B cell (primary cell): ENCODE results near the gene CLEC4M. TPM values are rescaled to one million over a fixed set of nuclear protein-coding genes. Genes with fewer than 3 reads are reported as not detected.

Experiments
- ATAC-seq: fragments of 200-7000 bp; cut with Tn5 transposase; one replicate; pipeline ENCODE4 v1.10.0; 2021; ENCODE audit warnings: low read depth, mild to moderate bottlenecking, moderate number of reproducible peaks, moderate library complexity
- CTCF ChIA-PET: fragments of 350-600 bp; sonication (Branson Sonifier 250); formaldehyde crosslinking; loops from one replicate; lab custom pipeline; 2021; ENCODE audit warnings: antibody characterized with exemption, inconsistent platforms; lab: Charles Lee
- POLR2A ChIA-PET: fragments of 350-600 bp; sonication (Branson Sonifier 250); formaldehyde crosslinking; loops from one replicate; lab custom pipeline; 2021; ENCODE audit warnings: antibody characterized with exemption; lab: Charles Lee
- DNase-seq: peaks from one replicate; pipeline ENCODE4 v3.0.0; 2013
- H2AFZ ChIP-seq: 2 replicates; pipeline ENCODE4 v1.6.1; 2012; ENCODE audit warnings: mild to moderate bottlenecking, low read depth, low read length; ENCODE audit not compliant: insufficient read depth, poor library complexity, severe bottlenecking
- H3K27ac ChIP-seq, 2 donors: 1 replicate in 1 of 2; 2 replicates in 1 of 2; pipeline ENCODE4 v1.5.1; 2012 to 2013; ENCODE audit warnings: low read length in 2 of 2, mild to moderate bottlenecking in 2 of 2, moderate library complexity in 1 of 2
- H3K27me3 ChIP-seq, 4 experiments: fragments of 200-600 bp in 1 of 4; sonication (generic) in 1 of 4; replicated peaks in 1 of 4; 1 replicate in 2 of 4; 2 replicates in 2 of 4; pipeline versions ENCODE4 v1.6.1 to v1.7.0; 2013 to 2016; ENCODE audit warnings: low read length in 3 of 4, mild to moderate bottlenecking in 2 of 4, mixed read lengths in 1 of 4, moderate library complexity in 1 of 4; ENCODE audit not compliant: insufficient read depth in 4 of 4, control insufficient read depth in 3 of 4; ENCODE audit errors: control extremely low read depth in 1 of 4
- H3K36me3 ChIP-seq, 2 experiments: replicated peaks in 1 of 2; 1 replicate in 1 of 2; 2 replicates in 1 of 2; pipeline versions ENCODE4 v1.6.1 to v1.7.1; 2013; ENCODE audit warnings: low read length in 1 of 2; ENCODE audit not compliant: insufficient read depth in 2 of 2, control insufficient read depth in 1 of 2; ENCODE audit errors: control extremely low read depth in 1 of 2, extremely low read depth in 1 of 2
- H3K4me1 ChIP-seq, 2 donors: fragments of 200-600 bp in 1 of 2; sonication (generic) in 1 of 2; 1 replicate in 1 of 2; 2 replicates in 1 of 2; pipeline versions ENCODE4 v1.5.1 to v1.6.1; 2013 to 2017; ENCODE audit warnings: low read length in 2 of 2; ENCODE audit not compliant: control insufficient read depth in 2 of 2, insufficient read depth in 2 of 2
- H3K4me2 ChIP-seq: replicated peaks from 2 replicates; pipeline ENCODE3; 2012; ENCODE audit warnings: mild to moderate bottlenecking, low read depth, low read length; ENCODE audit not compliant: poor library complexity, severe bottlenecking
- H3K4me3 ChIP-seq, 5 experiments: fragments of 200-600 bp in 1 of 5; sonication (generic) in 1 of 5; 1 replicate in 3 of 5; 2 replicates in 2 of 5; pipeline versions ENCODE4 v1.5.1 to v1.7.0; 2011 to 2016; ENCODE audit warnings: low read length in 4 of 5, mild to moderate bottlenecking in 4 of 5, low read depth in 2 of 5, control low read depth in 1 of 5, moderate library complexity in 1 of 5; ENCODE audit not compliant: insufficient read depth in 1 of 5; ENCODE audit errors: control extremely low read depth in 1 of 5, extremely low read depth in 1 of 5
- H3K79me2 ChIP-seq: fragments of 200-600 bp; sonication (generic); one replicate; pipeline ENCODE4 v1.6.0; 2016; ENCODE audit warnings: low read length; ENCODE audit not compliant: control insufficient read depth, insufficient read depth
- H3K9ac ChIP-seq: fragments of 200-600 bp; sonication (generic); 2 replicates; pipeline ENCODE4 v1.6.1; 2017; ENCODE audit warnings: mild to moderate bottlenecking, low read length, moderate library complexity
- H3K9me3 ChIP-seq, 3 donors: one replicate each; pipeline versions ENCODE4 v1.6.1 to v1.7.1; 2013; ENCODE audit warnings: low read length in 2 of 3; ENCODE audit not compliant: control insufficient read depth in 2 of 3, insufficient read depth in 1 of 3; ENCODE audit errors: control extremely low read depth in 1 of 3
- H4K20me1 ChIP-seq: 2 replicates; pipeline ENCODE4 v1.6.0; 2012; ENCODE audit warnings: mild to moderate bottlenecking, low read length; ENCODE audit not compliant: insufficient read depth, control insufficient read depth, poor library complexity, severe bottlenecking
- H3K27ac Mint-ChIP-seq: one replicate; pipeline ENCODE4 v1.8.0; 2021; ENCODE audit warnings: mixed read lengths
- H3K27me3 Mint-ChIP-seq: one replicate; pipeline ENCODE4 v1.8.0; 2021; ENCODE audit warnings: mixed read lengths
- H3K4me1 Mint-ChIP-seq: one replicate; pipeline ENCODE4 v1.8.0; 2021; ENCODE audit warnings: mixed read lengths
- H3K4me3 Mint-ChIP-seq: one replicate; pipeline ENCODE4 v1.8.0; 2021; ENCODE audit warnings: mixed read lengths
- H3K9me3 Mint-ChIP-seq: one replicate; pipeline ENCODE4 v1.8.0; 2022; ENCODE audit warnings: mixed read lengths; ENCODE audit not compliant: insufficient read depth
- EZH2 ChIP-seq: IDR thresholded peaks from 2 replicates; pipeline ENCODE4 v1.6.1; 2012; ENCODE audit warnings: borderline replicate concordance, low read depth, mild to moderate bottlenecking, moderate library complexity, low read length; ENCODE audit not compliant: insufficient read depth, poor library complexity, severe bottlenecking
- WGBS: methylation state at CpG from one replicate; pipeline ENCODE4 v1.1.5; 2013; ENCODE audit warnings: missing lambda C conversion rate; ENCODE audit not compliant: insufficient coverage; 5-methylcytosine and 5-hydroxymethylcytosine counted together
- intact Hi-C: fragments of 100-400 bp; cut with micrococcal nuclease; formaldehyde crosslinking; loops from one replicate; pipeline ENCODE4 v1.10.0; 2022
- polyA plus RNA-seq: library from polyadenylated mRNA; depleted of rRNA; stranded (reverse); fragments of >200 nt; gene quantifications from 2 replicates; pipeline ENCODE4 v1.2.3, GENCODE V29; 2012
- total RNA-seq, 2 donors: library from RNA; stranded (reverse); fragments of 120-200 nt in 1 of 2; gene quantifications; 1 replicate in 1 of 2; 2 replicates in 1 of 2; pipeline versions ENCODE4 v1.2.3 to v1.2.4, GENCODE V29; 2013 to 2022
- TF ChIP-seq, protein P1 (sequence below): fragments of 200-600 bp; IDR thresholded peaks from one replicate; pipeline ENCODE4 v1.8.0; 2022; ENCODE audit warnings: antibody characterized with exemption, mild to moderate bottlenecking

Gene CLEC4M
- total and polyA plus RNA-seq, 2 donors (not counting 1 experiment from before 2014, with no cell fraction given) = 0.10 to 0.52 TPM

DNA sequence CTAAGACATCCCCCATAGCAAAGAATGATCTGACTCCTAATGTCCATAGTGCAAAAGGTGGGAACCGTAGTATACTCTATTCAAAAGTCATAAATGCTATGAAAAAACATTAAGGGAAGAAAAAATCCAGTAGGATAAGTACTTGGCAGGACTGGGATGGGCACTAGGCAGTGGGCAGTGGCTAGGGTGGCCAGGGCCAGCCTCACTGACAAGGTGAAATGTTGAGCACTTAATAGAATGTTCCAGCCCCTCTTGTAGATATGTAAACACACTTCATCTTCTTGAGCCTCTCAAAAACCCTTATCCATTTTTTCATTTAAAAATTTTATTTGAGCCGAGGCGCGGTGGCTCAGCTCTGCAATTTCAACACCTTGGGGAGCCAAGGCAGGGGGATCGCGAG lies 29.7 kb upstream of the CLEC4M start:
- no peaks in the 10 kb centered on the region for H3K9me3 Mint-ChIP-seq
- no peak for ATAC-seq
- Histone ChIP-seq H3K4me2 (no peak overlapping the region), H3K27me3 (peaks cover 0 to 30% (median 14%) of the 10 kb centered on the region in 4 experiments), H3K4me3 (no peak overlapping the region), H3K9ac (no peak overlapping the region), H3K79me2 (no peaks in the 10 kb centered on the region), H4K20me1 (no peaks in the 10 kb centered on the region), H2AFZ (no peak overlapping the region), H3K36me3 (no peaks in the 10 kb centered on the region), H3K9me3 (peaks cover 0 to 16% (median 0%) of the 10 kb centered on the region in 3 donors), H3K4me1 (peaks cover 26 to 36% of the 10 kb centered on the region in 2 donors), H3K27ac (no peak overlapping the region)
- no peak for DNase-seq
- WGBS = 67% methylated on average over 3 of the region's 6 CpGs
- no peak for TF ChIP-seq EZH2
- TF ChIP-seq, protein P1, sequence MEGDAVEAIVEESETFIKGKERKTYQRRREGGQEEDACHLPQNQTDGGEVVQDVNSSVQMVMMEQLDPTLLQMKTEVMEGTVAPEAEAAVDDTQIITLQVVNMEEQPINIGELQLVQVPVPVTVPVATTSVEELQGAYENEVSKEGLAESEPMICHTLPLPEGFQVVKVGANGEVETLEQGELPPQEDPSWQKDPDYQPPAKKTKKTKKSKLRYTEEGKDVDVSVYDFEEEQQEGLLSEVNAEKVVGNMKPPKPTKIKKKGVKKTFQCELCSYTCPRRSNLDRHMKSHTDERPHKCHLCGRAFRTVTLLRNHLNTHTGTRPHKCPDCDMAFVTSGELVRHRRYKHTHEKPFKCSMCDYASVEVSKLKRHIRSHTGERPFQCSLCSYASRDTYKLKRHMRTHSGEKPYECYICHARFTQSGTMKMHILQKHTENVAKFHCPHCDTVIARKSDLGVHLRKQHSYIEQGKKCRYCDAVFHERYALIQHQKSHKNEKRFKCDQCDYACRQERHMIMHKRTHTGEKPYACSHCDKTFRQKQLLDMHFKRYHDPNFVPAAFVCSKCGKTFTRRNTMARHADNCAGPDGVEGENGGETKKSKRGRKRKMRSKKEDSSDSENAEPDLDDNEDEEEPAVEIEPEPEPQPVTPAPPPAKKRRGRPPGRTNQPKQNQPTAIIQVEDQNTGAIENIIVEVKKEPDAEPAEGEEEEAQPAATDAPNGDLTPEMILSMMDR = no peak
- H3K4me3 Mint-ChIP-seq = no peak overlapping the region
- peaks cover 17% of the 10 kb centered on the region for H3K27me3 Mint-ChIP-seq
- H3K27ac Mint-ChIP-seq = no peak overlapping the region
- H3K4me1 Mint-ChIP-seq = peaks cover 30% of the 10 kb centered on the region
- POLR2A ChIA-PET = no interaction called here
- intact Hi-C loops = no loop called here
- CTCF ChIA-PET = no interaction called here

DNA sequence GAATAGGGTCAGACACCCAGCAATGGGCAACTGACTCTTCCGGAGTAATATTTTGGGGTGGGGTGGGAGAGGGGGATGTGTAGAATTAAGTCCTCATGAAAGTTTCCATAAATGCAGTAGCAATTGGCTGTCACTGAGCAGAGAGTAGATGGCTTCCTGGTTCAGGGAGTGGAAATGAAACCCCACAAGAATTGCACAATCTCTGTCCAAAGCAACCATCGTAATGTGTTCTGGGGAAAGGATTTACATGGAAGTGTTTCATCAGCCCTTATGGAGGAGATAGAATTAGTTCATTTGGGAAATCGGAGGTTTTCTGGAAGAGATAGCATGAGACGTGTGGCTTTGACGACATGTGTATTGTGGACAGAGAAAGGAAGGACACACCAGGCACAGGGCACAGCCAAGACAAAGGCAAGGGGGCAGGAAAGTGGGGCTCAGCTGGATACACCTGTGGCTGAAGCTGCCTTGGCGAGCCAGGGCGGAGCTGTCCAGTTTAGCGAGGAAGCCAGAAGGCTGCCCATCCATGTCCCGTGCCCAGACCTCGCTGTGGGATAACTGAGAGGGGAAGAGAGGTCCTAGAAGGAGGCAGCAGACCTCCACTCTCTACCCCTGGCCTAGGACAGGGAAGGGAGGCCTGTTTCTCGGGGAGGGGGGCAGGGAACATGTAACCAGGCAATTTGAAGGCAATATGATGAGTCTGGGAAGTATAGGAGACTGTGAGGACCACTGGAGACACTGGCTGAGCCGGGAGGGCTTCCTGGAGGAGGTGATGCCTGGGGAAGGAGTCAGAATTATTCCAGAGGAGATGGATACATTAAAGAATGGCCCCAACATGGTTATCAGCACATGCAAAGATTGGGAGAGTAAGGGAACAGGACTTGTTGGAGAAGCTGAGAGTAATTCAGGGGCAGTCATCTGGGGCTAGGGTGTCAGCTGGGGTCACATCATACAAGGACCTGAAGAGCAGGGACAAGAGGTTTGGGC lies 28.5 kb upstream of the CLEC4M start:
- no peak overlapping the region for H2AFZ ChIP-seq
- WGBS = 79% methylated on average over 9 of the region's 12 CpGs

More for the DNA sequence above, 28.5 kb upstream of the CLEC4M start:
- H4K20me1 ChIP-seq = no peaks in the 10 kb centered on the region
- peaks cover 0 to 10% (median 0%) of the 10 kb centered on the region in 3 donors for H3K9me3 ChIP-seq
- no peaks in the 10 kb centered on the region for H3K9me3 Mint-ChIP-seq
- DNase-seq = no peak
- peaks cover 23% of the 10 kb centered on the region for H3K4me1 Mint-ChIP-seq
- H3K27me3 Mint-ChIP-seq = peaks cover 9% of the 10 kb centered on the region
- ATAC-seq = no peak
- ChIA-PET CTCF (interaction anchor here (1.2 kb wide), 1 partner anchor 54 kb away, joined by 3 read pairs; the partner anchor contains the start of gene TRAPPC5), POLR2A (no interaction called here)
- H3K4me3 Mint-ChIP-seq = no peak overlapping the region
- TF ChIP-seq EZH2 = no peak
- peaks cover 0 to 19% (median 6%) of the 10 kb centered on the region in 4 experiments for H3K27me3 ChIP-seq
- no peak overlapping the region for H3K27ac ChIP-seq
- H3K27ac Mint-ChIP-seq = no peak overlapping the region
- no peak overlapping the region for H3K4me2 ChIP-seq
- H3K4me3 ChIP-seq = no peak overlapping the region
- intact Hi-C loops = no loop called here
- H3K9ac ChIP-seq = no peak overlapping the region
- peaks cover 14 to 24% of the 10 kb centered on the region in 2 donors for H3K4me1 ChIP-seq
- H3K79me2 ChIP-seq = no peaks in the 10 kb centered on the region
- no peaks in the 10 kb centered on the region for H3K36me3 ChIP-seq
